ENCODE measurements around the gene CCSER1.

GRCh38 chr4:90825849-90826248 is 698.7 kb downstream of the CCSER1 start:
- TF ChIP-seq CTCF (IDR thresholded peaks at IDR 0.05), result no peak
- no peak for TF ChIP-seq POLR2A (IDR thresholded peaks at IDR 0.05)
